Stimulated activated memory B cell treated with anti-CD40 and anti-IgM and Interleukin-4, amounts not matched to agents 10 μg/mL and 1 μg/mL and 100 μg/mL, for 72 hours (primary cell): Measurements from ENCODE around the gene SLC23A2.

ENCODE experiments used
- ATAC-seq: fragments of 150-1000 bp; cut with Tn5 transposase; 2 replicates; pipeline ENCODE4 v1.10.0; 2021
- H3K27ac Mint-ChIP-seq: one replicate; pipeline ENCODE4 v1.8.0; 2022; ENCODE audit warnings: mild to moderate bottlenecking, mixed read lengths
- H3K27me3 Mint-ChIP-seq: one replicate; pipeline ENCODE4 v1.8.0; 2022; ENCODE audit warnings: mixed read lengths
- H3K36me3 Mint-ChIP-seq: one replicate; pipeline ENCODE4 v1.8.0; 2022; ENCODE audit warnings: mixed read lengths
- H3K4me1 Mint-ChIP-seq: one replicate; pipeline ENCODE4 v1.8.0; 2022; ENCODE audit warnings: mixed read lengths
- H3K4me3 Mint-ChIP-seq: one replicate; pipeline ENCODE4 v1.8.0; 2022; ENCODE audit warnings: mild to moderate bottlenecking, moderate library complexity, mixed read lengths
- H3K9me3 Mint-ChIP-seq: one replicate; pipeline ENCODE4 v1.8.0; 2022; ENCODE audit warnings: mixed read lengths

Gene SLC23A2

GRCh38 chr20:4896971-4897497 lies 104.3 kb downstream of the SLC23A2 start:
- Mint-ChIP-seq H3K9me3 (no peaks in the 10 kb centered on the region), H3K27ac (peak overlapping the region; percentile 58), H3K27me3 (no peaks in the 10 kb centered on the region), H3K4me1 (peaks cover 58% of the 10 kb centered on the region), H3K4me3 (no peak overlapping the region), H3K36me3 (peaks cover 72% of the 10 kb centered on the region)
- ATAC-seq, result no peak

DNA sequence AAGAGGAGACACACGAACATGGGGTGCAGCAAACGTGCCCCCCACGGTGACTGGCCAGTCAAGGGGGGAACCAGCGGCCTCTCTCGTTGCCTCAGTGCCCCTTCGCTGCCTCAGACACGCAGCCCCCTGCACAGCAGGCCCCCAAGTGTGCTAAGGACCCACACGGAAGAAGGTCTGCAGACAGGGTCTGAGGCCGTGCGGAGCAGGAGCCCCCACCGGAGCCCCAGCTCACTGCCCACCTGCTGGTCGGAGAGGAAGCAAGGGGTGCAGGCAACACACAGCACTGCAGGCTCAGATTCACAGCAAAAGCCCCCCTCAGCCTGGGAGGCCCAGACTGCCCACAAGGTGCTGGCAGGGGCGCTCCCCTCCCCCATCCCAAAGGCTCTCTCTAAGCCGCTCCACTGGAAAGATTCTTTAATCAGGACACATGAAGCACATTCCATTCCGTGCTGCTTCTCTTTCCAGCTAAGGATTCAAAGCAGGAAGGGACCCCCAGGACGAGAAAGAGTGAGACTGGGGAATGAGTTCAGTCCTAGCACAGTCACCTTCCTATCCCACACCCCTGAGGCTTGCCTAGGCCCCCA lies 105.1 kb downstream of the SLC23A2 start:
- ATAC-seq, result no peak
- no peaks in the 10 kb centered on the region for H3K27me3 Mint-ChIP-seq
- peak overlapping the region; percentile 47 for H3K27ac Mint-ChIP-seq
- no peak overlapping the region for H3K4me3 Mint-ChIP-seq
- no peaks in the 10 kb centered on the region for H3K9me3 Mint-ChIP-seq
- H3K4me1 Mint-ChIP-seq, result peaks cover 58% of the 10 kb centered on the region
- H3K36me3 Mint-ChIP-seq, result peaks cover 66% of the 10 kb centered on the region

DNA sequence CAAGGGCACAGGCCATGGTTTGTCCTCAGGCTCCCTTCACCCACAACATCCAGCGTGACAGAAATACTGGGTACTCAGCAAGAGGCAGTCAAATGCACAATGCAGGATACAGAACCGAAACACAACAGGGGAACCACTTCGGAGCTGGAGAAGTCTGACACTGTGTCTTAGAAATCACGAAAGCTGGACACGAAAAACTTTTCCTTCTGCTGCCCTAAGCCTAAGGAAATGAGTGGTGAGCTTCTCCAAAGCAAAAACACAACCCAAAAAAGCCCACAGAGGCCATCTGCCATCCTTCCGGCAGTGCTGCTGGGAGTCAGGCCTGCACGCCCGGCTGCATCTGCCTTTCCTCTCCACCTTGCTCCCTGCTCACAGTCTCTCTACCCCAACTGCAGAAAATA lies 106.3 kb downstream of the SLC23A2 start:
- peak overlapping the region; percentile 47 for H3K27ac Mint-ChIP-seq
- peak; percentile 77 for ATAC-seq
- H3K36me3 Mint-ChIP-seq, result peaks cover 67% of the 10 kb centered on the region

DNA sequence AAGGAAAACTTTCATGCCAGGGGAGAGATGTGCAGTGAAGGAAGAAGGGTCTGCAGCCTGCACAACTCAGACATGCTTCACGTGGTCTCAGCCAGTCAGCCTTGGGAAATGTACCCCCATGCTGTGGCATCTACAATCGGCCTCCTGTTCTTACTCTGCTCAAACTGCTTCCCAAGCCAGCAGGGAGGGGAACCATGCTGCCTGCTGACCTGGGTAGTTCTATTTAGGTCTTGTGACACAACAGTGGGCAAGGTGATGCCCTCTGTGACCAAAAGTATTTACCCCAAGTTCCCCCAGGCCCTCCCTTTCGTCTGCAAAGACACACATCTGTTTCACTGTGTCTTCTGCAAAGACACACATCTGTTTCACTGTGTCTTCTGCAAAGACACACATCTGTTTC lies 106.9 kb downstream of the SLC23A2 start:
- peaks cover 65% of the 10 kb centered on the region for H3K36me3 Mint-ChIP-seq
- H3K9me3 Mint-ChIP-seq, result no peaks in the 10 kb centered on the region
- ATAC-seq, result no peak
- peak overlapping the region; percentile 47 for H3K27ac Mint-ChIP-seq
- peaks cover 57% of the 10 kb centered on the region for H3K4me1 Mint-ChIP-seq
- H3K27me3 Mint-ChIP-seq, result no peaks in the 10 kb centered on the region
- H3K4me3 Mint-ChIP-seq, result no peak overlapping the region

More for the DNA sequence above, 106.3 kb downstream of the SLC23A2 start:
- Mint-ChIP-seq H3K27me3 (no peaks in the 10 kb centered on the region), H3K4me3 (no peak overlapping the region), H3K4me1 (peaks cover 53% of the 10 kb centered on the region), H3K9me3 (no peaks in the 10 kb centered on the region)

GRCh38 chr20:4893709-4894108 lies 107.6 kb downstream of the SLC23A2 start:
- no peak overlapping the region for H3K27ac Mint-ChIP-seq
- H3K27me3 Mint-ChIP-seq, result no peaks in the 10 kb centered on the region
- H3K4me3 Mint-ChIP-seq, result no peak overlapping the region
- ATAC-seq, result no peak
- no peaks in the 10 kb centered on the region for H3K9me3 Mint-ChIP-seq
- H3K36me3 Mint-ChIP-seq, result peaks cover 65% of the 10 kb centered on the region
- H3K4me1 Mint-ChIP-seq, result peaks cover 53% of the 10 kb centered on the region

- H3K9me3 Mint-ChIP-seq, result no peaks in the 10 kb centered on the region
- H3K4me1 Mint-ChIP-seq, result peaks cover 36% of the 10 kb centered on the region
- H3K4me3 Mint-ChIP-seq, result no peak overlapping the region
- H3K27ac Mint-ChIP-seq, result no peak overlapping the region
- no peak for ATAC-seq
- H3K27me3 Mint-ChIP-seq, result no peaks in the 10 kb centered on the region
- H3K36me3 Mint-ChIP-seq, result peaks cover 61% of the 10 kb centered on the region
Observed at GRCh38 chr20:4891997-4892396, 109.3 kb downstream of the SLC23A2 start.

GRCh38 chr20:4891190-4891763 lies 110.0 kb downstream of the SLC23A2 start:
- no peaks in the 10 kb centered on the region for H3K9me3 Mint-ChIP-seq
- no peak overlapping the region for H3K4me3 Mint-ChIP-seq
- H3K4me1 Mint-ChIP-seq, result peaks cover 31% of the 10 kb centered on the region
- no peak for ATAC-seq
- peaks cover 63% of the 10 kb centered on the region for H3K36me3 Mint-ChIP-seq
- no peak overlapping the region for H3K27ac Mint-ChIP-seq
- no peaks in the 10 kb centered on the region for H3K27me3 Mint-ChIP-seq

GRCh38 chr20:4889446-4889845 lies 111.9 kb downstream of the SLC23A2 start:
- Mint-ChIP-seq H3K4me1 (peaks cover 14% of the 10 kb centered on the region), H3K27me3 (no peaks in the 10 kb centered on the region), H3K27ac (peak overlapping the region; percentile 43), H3K9me3 (no peaks in the 10 kb centered on the region), H3K36me3 (peaks cover 65% of the 10 kb centered on the region), H3K4me3 (peak overlapping the region; percentile 28)
- ATAC-seq, result no peak

DNA sequence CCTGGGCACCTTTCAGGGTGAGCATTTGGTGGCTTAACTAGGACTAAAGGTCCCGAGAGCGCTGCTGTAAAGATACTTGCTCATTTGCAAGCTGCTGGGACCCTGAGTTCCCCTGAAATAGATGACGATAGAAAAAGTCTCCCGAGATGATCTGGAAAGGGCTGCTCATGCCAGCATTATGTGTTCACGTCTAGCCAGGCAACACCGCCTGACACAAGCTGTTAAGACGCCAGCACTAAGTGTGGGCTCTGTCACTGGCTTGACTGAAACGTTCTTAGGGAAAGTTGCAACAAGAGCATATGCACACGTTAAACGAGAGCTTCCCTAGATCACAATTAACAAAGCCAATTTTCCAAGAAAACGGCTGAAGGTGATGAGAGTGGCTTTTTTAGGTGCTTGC lies 113.7 kb downstream of the SLC23A2 start:
- Mint-ChIP-seq H3K27me3 (no peaks in the 10 kb centered on the region), H3K27ac (no peak overlapping the region), H3K4me1 (peaks cover 6% of the 10 kb centered on the region), H3K36me3 (peaks cover 62% of the 10 kb centered on the region), H3K9me3 (no peaks in the 10 kb centered on the region), H3K4me3 (no peak overlapping the region)
- ATAC-seq, result no peak

DNA sequence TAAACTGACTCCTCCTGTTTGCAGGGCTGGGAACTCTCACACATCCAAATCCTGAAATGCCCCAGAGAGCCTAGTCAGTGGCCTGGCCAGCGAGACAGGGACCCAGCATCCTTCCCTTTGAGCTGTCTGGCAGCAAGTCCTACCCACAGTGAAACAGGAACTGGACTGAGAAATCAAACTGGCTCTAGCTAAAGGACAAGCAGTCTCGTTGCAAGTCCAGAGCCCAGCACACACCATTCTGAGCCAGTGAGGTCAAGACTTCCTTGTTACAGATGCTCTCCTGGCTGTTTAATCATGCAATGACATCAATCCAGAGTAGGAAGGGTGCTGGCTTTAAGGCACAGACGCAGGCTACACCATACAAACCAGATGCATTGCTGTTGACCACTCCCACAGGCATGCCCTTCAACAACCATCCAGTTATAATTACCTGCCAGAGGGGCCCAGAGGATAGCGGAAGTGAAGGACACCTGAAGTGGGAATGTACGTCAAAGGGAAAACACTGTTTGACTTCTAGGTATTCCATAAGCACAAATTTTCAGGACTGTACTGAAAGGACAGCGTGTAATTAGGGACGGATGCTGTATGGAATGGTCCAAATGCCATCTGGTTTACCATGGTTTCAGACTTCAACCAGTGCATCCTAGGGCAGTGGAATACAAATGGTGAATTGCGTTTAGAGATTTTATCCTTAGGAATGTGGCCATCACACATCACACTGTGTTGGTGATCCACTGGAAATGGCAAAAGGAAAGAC lies 114.4 kb downstream of the SLC23A2 start:
- no peak overlapping the region for H3K27ac Mint-ChIP-seq

GRCh38 chr20:4885877-4886276 lies 115.4 kb downstream of the SLC23A2 start:
- Mint-ChIP-seq H3K27me3 (no peaks in the 10 kb centered on the region), H3K4me1 (peaks cover 6% of the 10 kb centered on the region), H3K27ac (peak overlapping the region; percentile 58), H3K9me3 (no peaks in the 10 kb centered on the region), H3K36me3 (peaks cover 69% of the 10 kb centered on the region), H3K4me3 (no peak overlapping the region)
- ATAC-seq, result no peak

More for the DNA sequence above, 114.4 kb downstream of the SLC23A2 start:
- Mint-ChIP-seq H3K4me3 (no peak overlapping the region), H3K9me3 (no peaks in the 10 kb centered on the region), H3K4me1 (peaks cover 6% of the 10 kb centered on the region), H3K27me3 (no peaks in the 10 kb centered on the region), H3K36me3 (peaks cover 61% of the 10 kb centered on the region)
- ATAC-seq, result no peak

GRCh38 chr20:4883546-4883945 lies 117.8 kb downstream of the SLC23A2 start:
- H3K36me3 Mint-ChIP-seq, result peaks cover 71% of the 10 kb centered on the region
- no peaks in the 10 kb centered on the region for H3K4me1 Mint-ChIP-seq
- H3K9me3 Mint-ChIP-seq, result no peaks in the 10 kb centered on the region
- H3K27me3 Mint-ChIP-seq, result no peaks in the 10 kb centered on the region
- ATAC-seq, result no peak
- H3K27ac Mint-ChIP-seq, result no peak overlapping the region
- no peak overlapping the region for H3K4me3 Mint-ChIP-seq

GRCh38 chr20:4883051-4883450 lies 118.3 kb downstream of the SLC23A2 start:
- H3K27ac Mint-ChIP-seq, result no peak overlapping the region
- ATAC-seq, result no peak
- H3K9me3 Mint-ChIP-seq, result no peaks in the 10 kb centered on the region
- H3K36me3 Mint-ChIP-seq, result peaks cover 70% of the 10 kb centered on the region
- no peaks in the 10 kb centered on the region for H3K4me1 Mint-ChIP-seq
- H3K27me3 Mint-ChIP-seq, result no peaks in the 10 kb centered on the region
- no peak overlapping the region for H3K4me3 Mint-ChIP-seq

DNA sequence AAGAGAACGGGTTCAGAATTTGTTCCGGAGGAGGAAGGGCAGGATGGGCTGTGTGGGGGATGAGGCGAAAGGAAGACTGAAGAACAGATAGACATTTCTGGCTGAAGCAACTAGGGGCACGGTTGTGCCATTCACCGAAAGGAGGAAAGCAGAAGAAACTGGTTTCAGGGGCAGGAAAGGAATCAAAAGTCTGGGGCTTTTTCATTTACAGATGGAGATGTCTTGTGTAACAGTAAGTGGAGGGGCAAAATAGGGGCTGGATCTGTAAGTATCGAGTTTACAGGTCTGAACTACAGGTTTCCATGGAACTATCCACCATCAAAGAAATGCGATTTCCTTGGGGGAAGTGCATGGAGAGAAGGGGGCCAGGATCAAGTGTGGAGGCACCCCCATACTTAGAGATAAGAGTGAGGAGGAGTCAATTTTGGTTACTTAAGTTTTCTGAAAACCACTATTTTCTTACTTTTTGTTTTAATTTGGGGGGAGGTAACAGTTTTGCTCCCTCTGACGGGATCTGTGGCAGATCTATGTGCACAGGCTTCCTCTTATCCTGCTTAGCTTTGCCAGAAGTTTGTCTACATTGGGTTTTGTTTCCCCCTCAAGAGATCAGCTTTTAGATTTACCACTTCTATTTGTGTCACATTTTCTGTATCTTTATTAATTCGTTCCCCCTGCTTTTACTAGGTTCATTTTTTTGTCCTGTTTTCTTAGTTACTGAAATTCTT lies 120.1 kb downstream of the SLC23A2 start:
- H3K36me3 Mint-ChIP-seq, result peaks cover 59% of the 10 kb centered on the region
- no peak overlapping the region for H3K4me3 Mint-ChIP-seq
- no peaks in the 10 kb centered on the region for H3K9me3 Mint-ChIP-seq
- peak overlapping the region; percentile 18 for H3K27ac Mint-ChIP-seq
- ATAC-seq, result no peak
- H3K4me1 Mint-ChIP-seq, result peaks cover 7% of the 10 kb centered on the region
- no peaks in the 10 kb centered on the region for H3K27me3 Mint-ChIP-seq

DNA sequence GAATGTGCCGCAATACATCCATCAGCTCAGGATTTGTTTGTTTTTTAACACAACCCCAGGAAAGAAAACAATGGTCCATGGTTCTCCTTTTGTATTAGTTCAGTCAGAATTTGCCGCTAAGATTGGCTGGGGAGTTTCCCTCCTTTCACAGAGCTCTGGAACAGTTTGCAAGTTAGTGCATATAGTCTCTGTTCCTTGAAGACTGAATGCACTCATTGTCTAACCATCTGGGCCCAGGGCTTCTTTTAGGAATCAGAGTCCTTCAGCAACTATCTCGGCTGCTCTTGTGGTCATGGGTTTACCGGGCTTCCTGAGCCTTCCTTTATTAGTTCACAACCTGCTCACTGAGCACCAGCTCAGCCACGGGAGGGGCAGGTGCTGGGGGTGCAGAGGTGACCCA lies 121.3 kb downstream of the SLC23A2 start:
- Mint-ChIP-seq H3K27ac (peak overlapping the region; percentile 18), H3K36me3 (peaks cover 60% of the 10 kb centered on the region), H3K9me3 (no peaks in the 10 kb centered on the region), H3K4me1 (peaks cover 16% of the 10 kb centered on the region), H3K27me3 (no peaks in the 10 kb centered on the region), H3K4me3 (no peak overlapping the region)
- ATAC-seq, result no peak
